Lower leg skin (tissue), 3 donors: ENCODE results near the gene LILRA6.
"Not testable (repeated sequence)": the region's sequence is repeated elsewhere in the genome, so short reads cannot be mapped to it uniquely, and the experiment has no call there.

Experiments
- CTCF ChIP-seq, 3 donors: fragments of 450-650 bp; IDR thresholded peaks; one replicate each; pipeline ENCODE4 v1.5.1; 2016; ENCODE audit warnings: antibody characterized with exemption in 3 of 3, mild to moderate bottlenecking in 3 of 3, moderate library complexity in 2 of 3
- POLR2A ChIP-seq, 2 donors: fragments of 450-650 bp; IDR thresholded peaks; one replicate each; pipeline ENCODE4 v1.6.1; 2016 to 2017; ENCODE audit warnings: antibody characterized with exemption in 2 of 2, mild to moderate bottlenecking in 1 of 2, moderate library complexity in 1 of 2

GRCh38 chr19:54221947-54222346 lies 20.6 kb downstream of the LILRA6 start:
- TF ChIP-seq CTCF, POLR2A (IDR thresholded peaks at IDR 0.05): not testable (repeated sequence)
